GM23248 (cell line): ENCODE results near the gene SLC4A2. TPM values are rescaled to one million over a fixed set of nuclear protein-coding genes. Genes with fewer than 3 reads are reported as not detected.
A peak's percentile ranks its signal among the peaks of the same experiment; 100 is the strongest.

Experiments used
- DNase-seq: peaks from one replicate; pipeline ENCODE4 v3.0.0-alpha.2; 2015
- H2AFZ ChIP-seq: fragments of 200-600 bp; sonication (generic); 2 replicates; pipeline ENCODE4 v1.6.1; 2016; ENCODE audit warnings: antibody characterized with exemption
- H3F3A ChIP-seq: fragments of 200-600 bp; sonication (generic); 2 replicates; pipeline ENCODE4 v1.6.1; 2016; ENCODE audit warnings: mild to moderate bottlenecking, antibody characterized with exemption, mixed run types; ENCODE audit not compliant: insufficient read depth
- H3K27ac ChIP-seq: fragments of 200-600 bp; sonication (generic); 2 replicates; pipeline ENCODE4 v1.5.1; 2016; ENCODE audit warnings: mild to moderate bottlenecking
- H3K27me3 ChIP-seq: fragments of 200-600 bp; sonication (generic); replicated peaks from 2 replicates; pipeline ENCODE4 v1.6.1; 2016; ENCODE audit warnings: mild to moderate bottlenecking; ENCODE audit not compliant: insufficient read depth
- H3K36me3 ChIP-seq: fragments of 200-600 bp; sonication (generic); 2 replicates; pipeline ENCODE4 v1.6.1; 2016; ENCODE audit warnings: low read depth, mild to moderate bottlenecking
- H3K4me1 ChIP-seq: fragments of 200-600 bp; sonication (generic); 2 replicates; pipeline ENCODE4 v1.6.1; 2016; ENCODE audit warnings: mild to moderate bottlenecking; ENCODE audit not compliant: insufficient read depth
- H3K4me2 ChIP-seq: fragments of 200-600 bp; sonication (generic); one replicate; pipeline ENCODE4 v1.6.1; 2016; ENCODE audit warnings: mild to moderate bottlenecking; ENCODE audit not compliant: unreplicated experiment
- H3K4me3 ChIP-seq: fragments of 200-600 bp; sonication (generic); 2 replicates; pipeline ENCODE4 v1.5.1; 2016; ENCODE audit warnings: mild to moderate bottlenecking
- H3K79me2 ChIP-seq: fragments of 200-600 bp; sonication (generic); 2 replicates; pipeline ENCODE4 v1.6.1; 2016; ENCODE audit warnings: mild to moderate bottlenecking; ENCODE audit not compliant: insufficient read depth
- H3K9ac ChIP-seq: fragments of 200-600 bp; sonication (generic); 2 replicates; pipeline ENCODE4 v1.6.1; 2016; ENCODE audit warnings: mild to moderate bottlenecking
- H3K9me2 ChIP-seq: fragments of 200-600 bp; sonication (generic); 2 replicates; pipeline ENCODE4 v1.6.1; 2016; ENCODE audit warnings: mixed run types, mild to moderate bottlenecking, moderate library complexity; ENCODE audit not compliant: insufficient read depth
- H3K9me3 ChIP-seq: fragments of 200-600 bp; sonication (generic); one replicate; pipeline ENCODE4 v1.6.1; 2017; ENCODE audit warnings: low read depth
- H4K20me1 ChIP-seq: fragments of 200-600 bp; sonication (generic); 2 replicates; pipeline ENCODE4 v1.6.0; 2016; ENCODE audit not compliant: insufficient read depth
- EZH2 ChIP-seq: fragments of 200-600 bp; sonication (generic); IDR thresholded peaks from 2 replicates; pipeline ENCODE4 v1.6.1; 2018; ENCODE audit warnings: antibody characterized with exemption, mild to moderate bottlenecking; ENCODE audit not compliant: insufficient read depth, poor library complexity, severe bottlenecking
- EZH2phosphoT487 ChIP-seq: fragments of 200-600 bp; sonication (generic); IDR thresholded peaks from 2 replicates; pipeline ENCODE4 v1.6.1; 2018; ENCODE audit warnings: antibody characterized with exemption, moderate library complexity, mild to moderate bottlenecking, low read depth; ENCODE audit not compliant: insufficient read depth
- WGBS, 2 experiments: methylation state at CpG; one replicate each; pipeline ENCODE4 v1.1.6; 2015 to 2017; ENCODE audit warnings: low lambda C conversion rate in 2 of 2, low coverage in 1 of 2; ENCODE audit errors: missing lambda C conversion rate in 2 of 2; 5-methylcytosine and 5-hydroxymethylcytosine counted together
- in situ Hi-C: fragments of 300-500 bp; cut with MboI; formaldehyde crosslinking; loops from 2 replicates; pipeline ENCODE4 v1.15.0; 2020
- polyA plus RNA-seq: library from polyadenylated mRNA; unstranded; fragments of >200 nt; fragmentation: Nextera tagmentation; extraction: Ambion mirVana; gene quantifications from 2 replicates; pipeline ENCODE4 v1.2.1, GENCODE V29; 2016
- total RNA-seq: library from RNA; depleted of rRNA; stranded (reverse); fragments of >200 nt; shearing (Covaris generic); gene quantifications from 2 replicates; pipeline ENCODE4 v1.2.3, GENCODE V29; 2014

The SLC4A2 gene
- total and polyA plus RNA-seq, 2 experiments from 2014 or later: 59.4 to 94.6 TPM

DNA sequence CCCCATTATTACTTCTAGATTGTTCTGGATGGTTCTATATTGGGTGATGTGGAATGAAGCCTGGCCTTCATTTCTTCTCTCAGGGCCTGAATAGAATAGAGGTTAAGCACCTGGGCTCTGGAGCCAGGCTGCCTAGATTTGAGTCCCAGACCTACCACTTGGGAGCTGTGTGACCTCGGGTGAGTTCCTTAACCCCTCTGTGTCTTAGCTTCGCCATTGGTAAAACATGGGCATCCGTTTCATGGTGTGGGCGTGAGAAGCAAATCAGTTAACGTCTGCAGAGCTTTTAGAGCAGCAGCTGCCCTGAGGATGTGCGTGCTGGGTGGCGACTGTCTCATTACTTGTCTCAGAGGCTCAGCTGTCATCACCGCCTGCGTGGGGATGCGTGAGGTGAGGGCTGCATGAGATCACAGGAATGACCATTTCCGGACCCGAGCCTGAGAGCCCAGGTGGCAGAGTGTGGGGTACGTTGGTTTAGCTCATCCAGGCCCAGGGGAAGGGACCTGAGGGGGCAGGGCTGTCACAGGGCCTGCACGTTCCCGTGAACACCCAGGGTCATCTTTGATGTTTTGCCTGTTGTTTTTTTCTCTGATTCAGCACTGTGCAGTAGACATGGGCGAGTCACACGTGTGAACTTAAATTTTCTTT, 36.6 kb downstream of the SLC4A2 start:
- peak overlapping the region; percentile 57 for H3K27ac ChIP-seq
- H2AFZ ChIP-seq: no peak overlapping the region
- peak overlapping the region; percentile 35; the same call in 1 of the 2 replicates for H3K9ac ChIP-seq
- peak; percentile 51 for DNase-seq
- TF ChIP-seq EZH2phosphoT487 (no peak), EZH2 (no peak)
- H3K4me1 ChIP-seq: no peaks in the 10 kb centered on the region
- WGBS, 2 experiments: 69 to 78% methylated on average over 17 of the region's 17 CpGs
- H3K9me3 ChIP-seq: no peaks in the 10 kb centered on the region
- H3K9me2 ChIP-seq: no peaks in the 10 kb centered on the region
- in situ Hi-C loops: no loop called here
- H3K36me3 ChIP-seq: no peaks in the 10 kb centered on the region
- peaks cover 17% of the 10 kb centered on the region for H4K20me1 ChIP-seq
- H3F3A ChIP-seq: peaks cover 20% of the 10 kb centered on the region
- no peak overlapping the region for H3K4me3 ChIP-seq
- no peaks in the 10 kb centered on the region for H3K27me3 ChIP-seq
- H3K79me2 ChIP-seq: peaks cover 100% of the 10 kb centered on the region
- no peak overlapping the region for H3K4me2 ChIP-seq

GRCh38 chr7:151099486-151100211, 40.3 kb downstream of the SLC4A2 start:
- no peaks in the 10 kb centered on the region for H3K4me1 ChIP-seq
- H3K9me2 ChIP-seq: no peaks in the 10 kb centered on the region
- 75 to 78% methylated on average over 19 to 20 of the region's 20 CpGs for WGBS, 2 experiments
- H3F3A ChIP-seq: peaks cover 20% of the 10 kb centered on the region
- TF ChIP-seq EZH2phosphoT487 (no peak), EZH2 (no peak)
- H3K36me3 ChIP-seq: no peaks in the 10 kb centered on the region
- H3K79me2 ChIP-seq: peaks cover 100% of the 10 kb centered on the region
- H3K4me2 ChIP-seq: no peak overlapping the region
- no peaks in the 10 kb centered on the region for H3K27me3 ChIP-seq
- H4K20me1 ChIP-seq: peaks cover 17% of the 10 kb centered on the region
- H3K9ac ChIP-seq: no peak overlapping the region
- no peaks in the 10 kb centered on the region for H3K9me3 ChIP-seq
- H3K27ac ChIP-seq: no peak overlapping the region
- in situ Hi-C loops: no loop called here
- H2AFZ ChIP-seq: no peak overlapping the region
- no peak for DNase-seq
- H3K4me3 ChIP-seq: no peak overlapping the region

DNA sequence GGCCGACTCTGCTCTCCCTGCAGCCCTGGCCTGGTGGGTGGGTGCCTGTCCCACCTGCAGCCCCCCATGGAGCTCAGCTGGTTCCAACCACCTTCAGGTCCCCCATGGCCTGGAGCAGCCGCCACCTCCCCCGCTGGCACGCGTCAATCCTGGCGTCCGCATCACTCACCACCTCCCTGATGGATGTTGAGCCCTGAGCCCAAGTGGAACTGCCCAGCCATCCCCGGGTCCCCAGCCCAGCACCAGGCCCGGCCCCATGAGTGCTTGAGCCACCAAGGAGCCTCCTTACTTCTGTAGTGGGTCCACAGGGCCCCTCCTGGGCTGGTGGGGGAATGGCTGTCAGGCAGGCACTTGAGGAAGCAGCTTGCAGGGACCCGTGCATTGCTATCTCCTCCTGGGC, 41.5 kb downstream of the SLC4A2 start:
- peaks cover 11% of the 10 kb centered on the region; the same call in 1 of the 2 replicates for H4K20me1 ChIP-seq
- WGBS, 2 experiments: 91 to 96% methylated on average over 9 to 10 of the region's 10 CpGs

DNA sequence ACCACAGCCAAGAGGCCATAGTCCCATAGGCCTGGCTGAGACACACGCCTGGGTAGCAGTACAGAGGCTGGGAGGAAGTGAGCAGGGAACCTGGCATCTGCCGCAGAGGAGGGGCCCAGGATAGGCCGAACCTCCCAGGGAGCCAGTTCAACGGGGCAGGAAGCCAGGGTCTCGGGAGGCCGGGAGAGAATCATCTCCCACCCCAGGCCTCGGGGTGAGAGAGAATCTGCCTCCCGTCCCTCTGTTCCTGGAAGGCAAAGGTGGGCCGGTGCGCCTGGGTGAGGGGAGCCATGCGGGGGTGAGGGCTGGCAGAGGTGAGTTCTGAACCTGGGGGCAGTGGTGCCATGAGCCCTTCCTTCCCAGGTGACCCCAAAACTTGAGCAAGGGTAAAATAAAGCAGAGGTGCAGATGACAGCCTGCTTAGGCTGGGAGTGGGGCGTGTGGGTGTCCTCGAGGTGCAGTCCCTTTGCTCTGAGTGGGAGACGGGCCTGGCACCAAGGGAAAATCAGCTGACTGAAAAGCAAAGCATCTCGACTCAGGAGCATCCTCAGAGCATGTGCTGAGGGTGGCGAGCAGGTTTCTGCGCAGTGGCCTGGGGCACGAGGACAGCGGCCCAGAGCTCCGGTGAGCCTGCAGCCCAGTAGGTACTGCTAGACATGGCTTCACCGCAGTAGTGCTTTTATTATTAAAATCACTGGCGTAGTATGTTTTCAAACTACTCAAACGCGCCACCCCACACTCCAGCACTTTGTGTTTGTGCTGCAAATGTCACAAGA, 42.4 kb downstream of the SLC4A2 start:
- H3K27me3 ChIP-seq: no peaks in the 10 kb centered on the region
- no peak overlapping the region for H3K27ac ChIP-seq
- no peaks in the 10 kb centered on the region for H3K36me3 ChIP-seq
- H2AFZ ChIP-seq: no peak overlapping the region
- no peaks in the 10 kb centered on the region for H3K9me3 ChIP-seq
- no peak for DNase-seq
- TF ChIP-seq EZH2 (no peak), EZH2phosphoT487 (no peak)
- no peaks in the 10 kb centered on the region for H3K9me2 ChIP-seq
- peaks cover 99% of the 10 kb centered on the region for H3K79me2 ChIP-seq
- WGBS, 2 experiments: 75 to 78% methylated on average over 23 to 24 of the region's 24 CpGs
- H3K4me3 ChIP-seq: no peak overlapping the region
- in situ Hi-C loops: no loop called here
- no peak overlapping the region for H3K9ac ChIP-seq
- H3K4me1 ChIP-seq: peaks cover 5% of the 10 kb centered on the region; the same call in 1 of the 2 replicates
- H3F3A ChIP-seq: peaks cover 7% of the 10 kb centered on the region; the same call in 1 of the 2 replicates
- H3K4me2 ChIP-seq: no peak overlapping the region
- H4K20me1 ChIP-seq: peaks cover 9% of the 10 kb centered on the region; the same call in 1 of the 2 replicates

More for the DNA sequence above, 41.5 kb downstream of the SLC4A2 start:
- in situ Hi-C loops: no loop called here
- Histone ChIP-seq H3K36me3 (no peaks in the 10 kb centered on the region), H3K27ac (no peak overlapping the region), H3K27me3 (no peaks in the 10 kb centered on the region), H3K79me2 (peaks cover 99% of the 10 kb centered on the region), H3K9me2 (no peaks in the 10 kb centered on the region), H3K4me3 (no peak overlapping the region), H3F3A (peaks cover 9% of the 10 kb centered on the region), H3K9me3 (no peaks in the 10 kb centered on the region), H3K9ac (no peak overlapping the region), H2AFZ (no peak overlapping the region), H3K4me2 (no peak overlapping the region), H3K4me1 (peaks cover 5% of the 10 kb centered on the region; the same call in 1 of the 2 replicates)
- DNase-seq: no peak
- TF ChIP-seq EZH2phosphoT487: no peak
- no peak for TF ChIP-seq EZH2
